ENCODE data around the gene NAPSA.

GRCh38 chr19:50413531-50413930, 48.1 kb upstream of the NAPSA start:
- no peak for TF ChIP-seq CTCF (conservative IDR thresholded peaks at IDR 0.05 in 1 of 2, IDR thresholded peaks at IDR 0.05 in 1 of 2; ENCODE audit: low read depth in 1 of 2, low read length in 2 of 2)
- no peak for TF ChIP-seq EZH2 (IDR thresholded peaks at IDR 0.05; ENCODE audit: low read length, missing control alignments)

Measured in fibroblast of lung (primary cell).